Subcutaneous adipose tissue (tissue), 4 donors: Measurements from ENCODE around the gene ATXN1. TPM values are rescaled to one million over a fixed set of nuclear protein-coding genes. Genes with fewer than 3 reads are reported as not detected.

Source experiments
- total RNA-seq, 4 donors: library from RNA; depleted of rRNA; stranded (reverse); fragments of >200 nt; gene quantifications; one replicate each; pipeline ENCODE4 v1.1.0, GENCODE V29; 2016
- TF ChIP-seq, protein P1 (sequence below): fragments of 450-650 bp; IDR thresholded peaks from one replicate; pipeline ENCODE4 v1.5.1; 2016; ENCODE audit warnings: low read depth, mild to moderate bottlenecking, control low read depth, antibody characterized with exemption, moderate library complexity

ATXN1 gene
- total RNA-seq, 4 donors from 2014 or later: 27.1 to 35.6 (median 35.1) TPM

GRCh38 chr6:16781348-16782169 is 20.3 kb upstream of the ATXN1 start:
- TF ChIP-seq, protein P1, sequence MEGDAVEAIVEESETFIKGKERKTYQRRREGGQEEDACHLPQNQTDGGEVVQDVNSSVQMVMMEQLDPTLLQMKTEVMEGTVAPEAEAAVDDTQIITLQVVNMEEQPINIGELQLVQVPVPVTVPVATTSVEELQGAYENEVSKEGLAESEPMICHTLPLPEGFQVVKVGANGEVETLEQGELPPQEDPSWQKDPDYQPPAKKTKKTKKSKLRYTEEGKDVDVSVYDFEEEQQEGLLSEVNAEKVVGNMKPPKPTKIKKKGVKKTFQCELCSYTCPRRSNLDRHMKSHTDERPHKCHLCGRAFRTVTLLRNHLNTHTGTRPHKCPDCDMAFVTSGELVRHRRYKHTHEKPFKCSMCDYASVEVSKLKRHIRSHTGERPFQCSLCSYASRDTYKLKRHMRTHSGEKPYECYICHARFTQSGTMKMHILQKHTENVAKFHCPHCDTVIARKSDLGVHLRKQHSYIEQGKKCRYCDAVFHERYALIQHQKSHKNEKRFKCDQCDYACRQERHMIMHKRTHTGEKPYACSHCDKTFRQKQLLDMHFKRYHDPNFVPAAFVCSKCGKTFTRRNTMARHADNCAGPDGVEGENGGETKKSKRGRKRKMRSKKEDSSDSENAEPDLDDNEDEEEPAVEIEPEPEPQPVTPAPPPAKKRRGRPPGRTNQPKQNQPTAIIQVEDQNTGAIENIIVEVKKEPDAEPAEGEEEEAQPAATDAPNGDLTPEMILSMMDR: no peak

- TF ChIP-seq, protein P1: no peak
Measured at GRCh38 chr6:16778521-16778920, 17.3 kb upstream of the ATXN1 start.

DNA sequence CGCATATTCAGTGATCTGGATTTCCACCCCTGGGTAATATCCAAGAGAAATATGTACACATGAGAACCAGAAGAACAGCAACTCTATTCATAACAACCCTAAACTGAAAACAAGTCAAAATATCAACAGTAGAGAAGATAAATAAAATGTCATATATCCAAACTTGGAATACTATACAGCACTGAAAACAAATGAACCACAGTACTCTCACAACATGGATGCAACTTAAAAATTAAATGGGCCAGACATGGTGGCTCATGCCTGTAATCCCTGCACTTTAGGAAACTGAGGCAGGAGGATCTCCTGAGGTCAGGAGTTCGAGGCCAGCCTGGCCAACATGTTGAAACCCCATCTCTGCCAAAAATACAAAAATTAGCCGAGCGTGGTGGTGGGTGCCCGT is 16.5 kb upstream of the ATXN1 start:
- TF ChIP-seq, protein P1: no peak

- TF ChIP-seq, protein P1: no peak
Measured at GRCh38 chr6:16776394-16777017, 15.2 kb upstream of the ATXN1 start.

GRCh38 chr6:16774437-16774836 is 13.2 kb upstream of the ATXN1 start:
- TF ChIP-seq, protein P1: no peak

- TF ChIP-seq, protein P1: no peak
Measured at GRCh38 chr6:16773362-16773761, 12.1 kb upstream of the ATXN1 start.
